ENCODE results near the gene GNAI1.

The GNAI1 gene

GRCh38 chr7:80216996-80217842 is 82.6 kb downstream of the GNAI1 start:
- DNase-seq, result no peak

GRCh38 chr7:80218723-80219122 is 84.1 kb downstream of the GNAI1 start:
- no peak for DNase-seq

- DNase-seq, result no peak
Observed at GRCh38 chr7:80220022-80220634, 85.5 kb downstream of the GNAI1 start.

GRCh38 chr7:80224415-80224814 is 89.8 kb downstream of the GNAI1 start:
- no peak for DNase-seq

- no peak for DNase-seq
Observed at GRCh38 chr7:80225361-80225760, 90.7 kb downstream of the GNAI1 start.

GRCh38 chr7:80226629-80227028 is 92.0 kb downstream of the GNAI1 start:
- DNase-seq, result no peak

GRCh38 chr7:80230327-80230726 is 95.7 kb downstream of the GNAI1 start:
- no peak for DNase-seq

- DNase-seq, result no peak
Observed at GRCh38 chr7:80231707-80232106, 97.1 kb downstream of the GNAI1 start.

- no peak for DNase-seq
Observed at GRCh38 chr7:80232979-80233724, 98.5 kb downstream of the GNAI1 start.

GRCh38 chr7:80235334-80235733 is 100.7 kb downstream of the GNAI1 start:
- DNase-seq, result no peak

- DNase-seq, result no peak
Observed at GRCh38 chr7:80236681-80237080, 102.0 kb downstream of the GNAI1 start.

- DNase-seq, result no peak
Observed at GRCh38 chr7:80240265-80241025, 105.8 kb downstream of the GNAI1 start.

GRCh38 chr7:80241671-80242070 is 107.0 kb downstream of the GNAI1 start:
- no peak for DNase-seq

- DNase-seq, result no peak
Observed at GRCh38 chr7:80243425-80243824, 108.8 kb downstream of the GNAI1 start.

GRCh38 chr7:80244206-80244916 is 109.7 kb downstream of the GNAI1 start:
- no peak for DNase-seq

- no peak for DNase-seq
Observed at GRCh38 chr7:80247144-80247543, 112.5 kb downstream of the GNAI1 start.

GRCh38 chr7:80247891-80248290 is 113.3 kb downstream of the GNAI1 start:
- no peak for DNase-seq

- DNase-seq, result no peak
Observed at GRCh38 chr7:80249184-80249583, 114.6 kb downstream of the GNAI1 start.

- DNase-seq, result no peak
Observed at GRCh38 chr7:80249619-80250295, 115.1 kb downstream of the GNAI1 start.

GRCh38 chr7:80253237-80253636 is 118.6 kb downstream of the GNAI1 start:
- no peak for DNase-seq

- no peak for DNase-seq
Observed at GRCh38 chr7:80253653-80254052, 119.0 kb downstream of the GNAI1 start.

GRCh38 chr7:80255656-80256055 is 121.0 kb downstream of the GNAI1 start:
- no peak for DNase-seq
